D721Med (cell line): ENCODE data around the gene PNRC1.

Source experiments
- DNase-seq: peaks from one replicate; pipeline ENCODE4 v3.0.0; 2011; ENCODE audit warnings: low spot score; ENCODE audit not compliant: insufficient read length
- FAIRE-seq: peaks from 2 replicates; lab custom pipeline; 2011; peaks lifted over from hg19 to GRCh38; lab: Jason Lieb, UNC
- TF ChIP-seq, protein P1 (sequence below): IDR thresholded peaks from 2 replicates; pipeline ENCODE4 v1.5.1; 2012; ENCODE audit warnings: mild to moderate bottlenecking, control low read depth; ENCODE audit not compliant: insufficient read depth; ENCODE audit errors: missing control alignments

Gene PNRC1

DNA sequence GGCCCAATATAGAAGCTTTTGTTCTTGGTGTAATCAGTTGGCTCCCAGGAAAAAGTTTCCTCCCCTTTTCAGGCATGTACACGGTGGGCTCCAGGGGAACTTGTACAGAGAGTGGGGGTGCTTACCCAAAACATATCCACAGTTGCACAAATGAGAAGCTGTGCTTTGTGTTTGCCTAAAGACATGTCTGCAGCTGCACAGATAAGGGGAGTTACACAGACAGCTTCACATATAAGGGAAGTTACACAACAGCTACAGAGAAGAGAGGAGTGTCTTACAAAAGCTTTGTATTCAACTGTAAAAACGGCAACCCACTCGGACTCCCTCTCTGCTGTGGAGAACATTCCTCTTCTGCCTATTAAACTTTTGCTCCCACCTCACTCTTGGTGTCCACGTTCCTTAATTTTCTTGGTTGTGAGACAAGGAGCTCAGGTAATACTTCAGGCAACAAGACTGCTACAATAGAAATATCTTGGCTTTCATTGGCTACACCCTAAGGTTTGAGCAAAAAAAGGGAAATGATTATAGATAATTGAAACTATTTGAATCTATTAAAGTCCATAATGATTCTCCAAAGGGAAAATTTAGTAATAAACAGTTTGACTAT lies 7.4 kb upstream of the PNRC1 start:
- TF ChIP-seq, protein P1, sequence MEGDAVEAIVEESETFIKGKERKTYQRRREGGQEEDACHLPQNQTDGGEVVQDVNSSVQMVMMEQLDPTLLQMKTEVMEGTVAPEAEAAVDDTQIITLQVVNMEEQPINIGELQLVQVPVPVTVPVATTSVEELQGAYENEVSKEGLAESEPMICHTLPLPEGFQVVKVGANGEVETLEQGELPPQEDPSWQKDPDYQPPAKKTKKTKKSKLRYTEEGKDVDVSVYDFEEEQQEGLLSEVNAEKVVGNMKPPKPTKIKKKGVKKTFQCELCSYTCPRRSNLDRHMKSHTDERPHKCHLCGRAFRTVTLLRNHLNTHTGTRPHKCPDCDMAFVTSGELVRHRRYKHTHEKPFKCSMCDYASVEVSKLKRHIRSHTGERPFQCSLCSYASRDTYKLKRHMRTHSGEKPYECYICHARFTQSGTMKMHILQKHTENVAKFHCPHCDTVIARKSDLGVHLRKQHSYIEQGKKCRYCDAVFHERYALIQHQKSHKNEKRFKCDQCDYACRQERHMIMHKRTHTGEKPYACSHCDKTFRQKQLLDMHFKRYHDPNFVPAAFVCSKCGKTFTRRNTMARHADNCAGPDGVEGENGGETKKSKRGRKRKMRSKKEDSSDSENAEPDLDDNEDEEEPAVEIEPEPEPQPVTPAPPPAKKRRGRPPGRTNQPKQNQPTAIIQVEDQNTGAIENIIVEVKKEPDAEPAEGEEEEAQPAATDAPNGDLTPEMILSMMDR, result no peak
- FAIRE-seq, result no peak
- no peak for DNase-seq

DNA sequence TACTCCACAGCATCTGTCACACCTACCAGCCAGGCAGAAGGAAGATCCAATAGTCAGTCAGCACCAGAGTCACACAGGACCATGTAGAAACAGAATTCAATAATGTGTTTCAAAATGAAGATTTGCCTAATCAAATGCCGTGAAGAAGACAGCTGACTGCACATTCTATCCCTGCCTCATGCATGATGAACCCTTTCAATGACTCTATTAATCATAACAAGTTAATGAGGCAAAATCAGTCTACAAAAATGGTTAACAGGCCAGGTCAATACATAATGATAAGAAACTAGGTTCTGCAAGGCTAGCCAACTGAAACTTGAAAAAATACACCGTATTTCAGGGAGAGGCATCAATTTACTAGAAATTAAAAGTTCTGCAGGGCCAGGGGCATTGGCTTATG lies 6.7 kb upstream of the PNRC1 start:
- no peak for FAIRE-seq

DNA sequence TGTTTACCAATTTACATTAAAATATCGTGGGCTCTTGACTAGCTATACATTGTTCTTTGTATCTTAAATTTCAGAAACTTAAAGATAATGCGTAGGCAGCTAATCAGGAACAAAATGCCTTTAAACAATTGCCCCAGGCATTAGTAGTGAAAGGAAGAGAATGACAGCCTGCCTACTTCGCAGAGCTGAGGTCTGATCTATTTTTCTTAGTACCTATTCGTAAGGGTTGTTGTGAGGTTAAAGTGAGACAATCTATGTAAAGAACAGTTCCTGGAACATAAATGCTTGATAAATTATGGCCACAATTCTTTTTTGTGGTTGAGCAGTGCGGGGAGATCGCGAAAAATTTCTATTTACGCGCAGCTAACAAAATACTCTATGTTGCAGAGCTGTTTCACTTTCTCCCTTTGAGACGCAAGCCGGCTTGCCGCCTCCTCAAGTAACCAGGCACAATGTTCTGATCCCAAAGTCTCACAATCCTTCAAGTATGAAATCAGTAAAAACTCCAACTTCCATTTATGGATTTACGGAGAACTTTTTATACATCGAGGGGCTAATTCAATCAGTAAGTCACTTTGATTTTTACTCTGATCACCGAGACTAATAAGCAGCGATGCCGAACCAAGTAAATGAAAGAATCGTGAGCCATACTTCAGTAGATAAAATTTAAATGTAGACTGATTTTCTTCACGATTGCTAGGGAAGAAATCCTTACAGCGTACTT lies 878 bp upstream of the PNRC1 start:
- DNase-seq (no peak), FAIRE-seq (no peak)
- TF ChIP-seq, protein P1, result no peak

More for the DNA sequence above, 6.7 kb upstream of the PNRC1 start:
- TF ChIP-seq, protein P1, result no peak
- no peak for DNase-seq

DNA sequence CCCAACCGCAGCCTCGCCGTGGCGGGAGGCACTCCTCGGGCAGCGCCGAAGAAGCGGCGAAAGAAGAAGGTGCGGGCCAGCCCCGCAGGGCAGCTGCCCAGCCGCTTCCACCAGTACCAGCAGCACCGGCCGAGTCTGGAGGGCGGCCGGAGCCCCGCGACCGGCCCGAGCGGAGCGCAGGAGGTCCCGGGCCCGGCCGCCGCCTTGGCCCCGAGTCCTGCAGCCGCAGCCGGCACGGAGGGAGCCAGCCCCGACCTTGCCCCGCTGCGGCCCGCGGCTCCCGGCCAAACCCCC lies 525 bp downstream of the PNRC1 start:
- TF ChIP-seq, protein P1, result no peak
- DNase-seq, result no peak
- FAIRE-seq, result no peak

DNA sequence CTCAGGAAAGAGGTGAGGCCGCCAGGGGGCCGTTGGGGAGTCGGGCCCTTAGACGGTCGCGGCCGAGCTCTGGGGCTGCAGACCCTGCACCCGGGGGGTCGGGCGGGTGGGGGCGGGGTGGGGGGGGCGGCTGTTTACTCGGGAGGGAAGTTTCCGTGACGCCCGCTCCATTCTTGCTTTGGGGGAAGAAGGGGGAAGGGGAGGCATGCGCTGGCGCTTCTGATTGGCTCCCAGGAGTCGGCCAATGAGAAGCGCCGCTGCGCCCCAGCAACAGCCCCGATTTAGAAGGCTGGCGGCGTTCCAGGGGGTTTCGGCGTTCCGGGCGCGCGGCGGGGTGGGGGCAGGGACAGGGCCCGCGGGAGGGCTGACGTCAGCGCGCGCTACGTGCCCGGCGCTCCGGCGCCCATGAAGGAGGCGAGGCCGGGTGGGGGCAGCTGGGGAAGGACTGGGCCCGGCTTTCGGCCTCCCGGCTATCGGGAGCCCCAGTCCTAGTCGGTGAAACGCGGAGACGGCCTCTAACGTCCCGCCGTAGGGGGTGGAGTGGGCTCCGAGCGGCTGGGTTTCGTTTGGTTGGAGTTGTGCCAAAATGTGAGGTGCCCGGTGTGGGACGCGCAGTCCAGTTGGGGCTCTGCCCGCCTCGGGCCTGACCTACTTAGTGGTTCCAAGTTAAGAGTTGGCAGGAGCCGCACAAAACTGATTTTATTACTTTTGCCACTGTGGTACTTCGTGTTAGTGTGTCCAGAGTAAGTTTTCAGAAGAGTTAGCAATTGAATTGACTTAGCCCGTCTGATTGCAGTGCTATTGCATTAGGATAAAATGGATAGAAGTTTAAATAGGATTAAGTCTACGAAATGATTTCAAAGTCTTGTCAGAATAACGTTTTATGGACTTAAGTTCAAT lies 1.1 kb downstream of the PNRC1 start:
- TF ChIP-seq, protein P1, result no peak
- DNase-seq, result peak; percentile 74
- FAIRE-seq, result no peak

DNA sequence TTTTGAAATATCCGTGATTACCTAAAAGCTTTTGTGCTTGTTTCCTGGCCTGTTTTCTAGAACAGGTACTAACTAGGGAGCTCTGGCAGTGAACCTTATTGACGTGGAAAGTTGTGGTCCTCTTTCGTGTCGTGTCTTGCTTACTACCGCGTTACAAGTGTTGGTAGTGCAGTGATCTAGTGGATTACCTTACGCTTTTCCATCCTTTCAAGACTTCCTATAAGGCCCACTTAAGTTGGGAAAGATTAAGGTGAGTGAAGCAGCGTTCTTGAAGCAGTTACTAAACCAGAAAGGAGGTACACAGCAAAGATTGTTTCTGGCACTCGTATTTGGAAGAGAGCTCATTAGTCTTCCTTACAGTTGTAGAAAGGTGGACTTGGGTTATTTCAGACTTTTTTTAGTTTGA lies 1.9 kb downstream of the PNRC1 start:
- TF ChIP-seq, protein P1, result no peak
- no peak for DNase-seq
- no peak for FAIRE-seq
